ENCODE measurements around the gene STK39.

The STK39 gene

GRCh38 chr2:167928434-167928833 is 319.0 kb downstream of the STK39 start:
- DNase-seq (ENCODE audit: low read depth), result no peak

GRCh38 chr2:167925758-167926157 is 321.6 kb downstream of the STK39 start:
- no peak for DNase-seq (ENCODE audit: low read depth)

GRCh38 chr2:167924556-167924955 is 322.8 kb downstream of the STK39 start:
- no peak for DNase-seq (ENCODE audit: low read depth)

- DNase-seq (ENCODE audit: low read depth), result no peak
Observed at GRCh38 chr2:167916756-167917155, 330.6 kb downstream of the STK39 start.

GRCh38 chr2:167914969-167915368 is 332.4 kb downstream of the STK39 start:
- DNase-seq (ENCODE audit: low read depth), result no peak

- DNase-seq (ENCODE audit: low read depth), result no peak
Observed at GRCh38 chr2:167908786-167909185, 338.6 kb downstream of the STK39 start.

GRCh38 chr2:167905668-167906067 is 341.7 kb downstream of the STK39 start:
- no peak for DNase-seq (ENCODE audit: low read depth)
